ENCODE data around the gene DCLK2.

- TF ChIP-seq CREB1 (IDR thresholded peaks at IDR 0.05; ENCODE audit: low read depth) (no peak), TAF1 (IDR thresholded peaks at IDR 0.05; ENCODE audit: low read depth) (no peak), FOXM1 (IDR thresholded peaks at IDR 0.05; ENCODE audit: borderline replicate concordance, low read depth) (no peak), EP300 (IDR thresholded peaks at IDR 0.05; ENCODE audit: borderline replicate concordance) (no peak), REST (IDR thresholded peaks at IDR 0.05; ENCODE audit: low read depth) (no peak), RAD21 (IDR thresholded peaks at IDR 0.05; ENCODE audit: low read depth) (no peak), TEAD4 (IDR thresholded peaks at IDR 0.05) (no peak), TCF12 (IDR thresholded peaks at IDR 0.05; ENCODE audit: low read depth) (no peak), CEBPB (IDR thresholded peaks at IDR 0.05) (no peak), EGR1 (IDR thresholded peaks at IDR 0.05) (no peak)
- TF ChIP-seq, protein P1, sequence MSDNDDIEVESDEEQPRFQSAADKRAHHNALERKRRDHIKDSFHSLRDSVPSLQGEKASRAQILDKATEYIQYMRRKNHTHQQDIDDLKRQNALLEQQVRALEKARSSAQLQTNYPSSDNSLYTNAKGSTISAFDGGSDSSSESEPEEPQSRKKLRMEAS (IDR thresholded peaks at IDR 0.05): no peak
Measured at GRCh38 chr4:150268444-150268843, 190.2 kb downstream of the DCLK2 start.
